Glutamatergic neuron (in vitro differentiated cells): Measurements from ENCODE around the gene SZT2. TPM values are rescaled to one million over a fixed set of nuclear protein-coding genes. Genes with fewer than 3 reads are reported as not detected.

Experiments
- DNase-seq: peaks from one replicate; pipeline ENCODE4 v3.0.0; 2022
- H3K27ac Mint-ChIP-seq: one replicate; pipeline ENCODE4 v1.8.0; 2020; ENCODE audit warnings: mild to moderate bottlenecking, mixed read lengths, inconsistent platforms; ENCODE audit not compliant: unreplicated experiment
- H3K27me3 Mint-ChIP-seq: one replicate; pipeline ENCODE4 v1.8.0; 2020; ENCODE audit warnings: mild to moderate bottlenecking, moderate library complexity, mixed read lengths, inconsistent platforms; ENCODE audit not compliant: unreplicated experiment
- H3K36me3 Mint-ChIP-seq: one replicate; pipeline ENCODE4 v1.8.0; 2020; ENCODE audit warnings: mild to moderate bottlenecking, mixed read lengths, inconsistent platforms; ENCODE audit not compliant: unreplicated experiment
- H3K4me1 Mint-ChIP-seq: one replicate; pipeline ENCODE4 v1.8.0; 2020; ENCODE audit warnings: mild to moderate bottlenecking, low read depth, mixed read lengths, inconsistent platforms; ENCODE audit not compliant: unreplicated experiment
- H3K4me3 Mint-ChIP-seq: one replicate; pipeline ENCODE4 v1.8.0; 2020; ENCODE audit warnings: mild to moderate bottlenecking, mixed read lengths, inconsistent platforms; ENCODE audit not compliant: unreplicated experiment
- H3K9me3 Mint-ChIP-seq: one replicate; pipeline ENCODE4 v1.8.0; 2020; ENCODE audit warnings: mild to moderate bottlenecking, moderate library complexity, mixed read lengths, inconsistent platforms; ENCODE audit not compliant: unreplicated experiment
- total RNA-seq: library from RNA; stranded (reverse); fragmentation: NEBNext Ultra II Directional; extraction: Animal tissue kit (Norgen Biotek cat#: 25700); gene quantifications from one replicate; pipeline ENCODE4 v1.2.1, GENCODE V29; 2021; ENCODE audit not compliant: unreplicated experiment
- TF ChIP-seq, protein P1 (sequence below): fragments of 200-600 bp; sonication (generic); IDR thresholded peaks from one replicate; pipeline ENCODE4 v1.5.0; 2021; ENCODE audit not compliant: partially characterized antibody, unreplicated experiment

SZT2 gene
- total RNA-seq, 1 donor from 2014 or later = 85.3 TPM

DNA sequence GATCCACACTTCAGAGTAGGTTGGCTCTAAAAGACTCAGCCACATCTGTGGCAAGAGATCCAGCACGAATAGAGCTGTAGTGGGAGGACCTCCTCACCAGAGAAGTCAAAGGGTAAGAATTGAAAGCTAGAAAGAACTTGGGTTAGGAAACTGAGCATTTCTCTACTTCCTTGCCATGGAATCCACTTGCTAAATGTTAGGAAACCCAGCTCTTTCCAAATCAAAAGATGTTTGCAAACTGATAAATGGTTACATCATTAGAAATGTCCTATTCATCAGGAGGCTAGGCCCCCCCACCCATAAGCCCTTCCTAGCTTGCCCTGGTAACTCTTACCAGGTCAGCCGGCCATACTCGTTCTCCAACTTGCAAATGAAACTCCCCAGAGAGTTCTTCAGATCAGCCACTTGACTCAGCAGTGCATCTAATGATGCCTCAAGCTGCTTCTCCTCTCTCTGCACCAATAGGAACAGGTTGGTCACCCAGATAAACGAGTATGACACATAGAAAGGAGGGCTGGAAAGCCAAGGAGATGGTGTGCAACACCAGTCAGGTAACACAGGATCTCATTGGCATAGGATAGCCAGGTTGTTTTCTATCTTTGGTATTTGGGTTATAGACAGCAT lies 1.6 kb upstream of the SZT2 start:
- Mint-ChIP-seq H3K4me3 (peak overlapping the region; percentile 100), H3K36me3 (peaks cover 5% of the 10 kb centered on the region), H3K4me1 (peaks cover 11% of the 10 kb centered on the region), H3K9me3 (no peaks in the 10 kb centered on the region), H3K27me3 (peaks cover 3% of the 10 kb centered on the region), H3K27ac (no peak overlapping the region)
- TF ChIP-seq, protein P1, sequence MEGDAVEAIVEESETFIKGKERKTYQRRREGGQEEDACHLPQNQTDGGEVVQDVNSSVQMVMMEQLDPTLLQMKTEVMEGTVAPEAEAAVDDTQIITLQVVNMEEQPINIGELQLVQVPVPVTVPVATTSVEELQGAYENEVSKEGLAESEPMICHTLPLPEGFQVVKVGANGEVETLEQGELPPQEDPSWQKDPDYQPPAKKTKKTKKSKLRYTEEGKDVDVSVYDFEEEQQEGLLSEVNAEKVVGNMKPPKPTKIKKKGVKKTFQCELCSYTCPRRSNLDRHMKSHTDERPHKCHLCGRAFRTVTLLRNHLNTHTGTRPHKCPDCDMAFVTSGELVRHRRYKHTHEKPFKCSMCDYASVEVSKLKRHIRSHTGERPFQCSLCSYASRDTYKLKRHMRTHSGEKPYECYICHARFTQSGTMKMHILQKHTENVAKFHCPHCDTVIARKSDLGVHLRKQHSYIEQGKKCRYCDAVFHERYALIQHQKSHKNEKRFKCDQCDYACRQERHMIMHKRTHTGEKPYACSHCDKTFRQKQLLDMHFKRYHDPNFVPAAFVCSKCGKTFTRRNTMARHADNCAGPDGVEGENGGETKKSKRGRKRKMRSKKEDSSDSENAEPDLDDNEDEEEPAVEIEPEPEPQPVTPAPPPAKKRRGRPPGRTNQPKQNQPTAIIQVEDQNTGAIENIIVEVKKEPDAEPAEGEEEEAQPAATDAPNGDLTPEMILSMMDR = no peak
- no peak for DNase-seq

DNA sequence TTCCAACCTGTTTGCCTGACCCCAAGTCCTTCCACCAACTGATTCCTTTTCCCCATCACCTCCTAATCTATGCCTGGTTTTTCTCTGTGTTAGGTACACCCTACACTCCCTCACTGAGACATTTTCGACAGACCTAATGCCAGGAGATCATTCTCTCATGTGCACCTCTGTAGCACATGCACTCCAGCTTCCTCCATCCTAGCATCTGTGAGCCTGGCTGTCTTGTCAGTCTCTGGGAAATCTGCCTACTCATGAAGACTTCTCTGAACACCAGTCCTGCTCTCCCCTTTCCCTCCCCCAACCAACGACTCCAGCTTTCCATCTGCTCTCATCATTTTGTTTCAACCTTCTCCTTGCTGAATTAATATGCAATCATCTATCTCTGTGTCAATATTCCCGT lies 1.1 kb upstream of the SZT2 start:
- Mint-ChIP-seq H3K4me1 (peaks cover 11% of the 10 kb centered on the region), H3K4me3 (peak overlapping the region; percentile 100), H3K9me3 (no peaks in the 10 kb centered on the region), H3K36me3 (peaks cover 5% of the 10 kb centered on the region), H3K27ac (peak overlapping the region; percentile 24), H3K27me3 (peaks cover 3% of the 10 kb centered on the region)
- DNase-seq = no peak
- TF ChIP-seq, protein P1 = no peak

DNA sequence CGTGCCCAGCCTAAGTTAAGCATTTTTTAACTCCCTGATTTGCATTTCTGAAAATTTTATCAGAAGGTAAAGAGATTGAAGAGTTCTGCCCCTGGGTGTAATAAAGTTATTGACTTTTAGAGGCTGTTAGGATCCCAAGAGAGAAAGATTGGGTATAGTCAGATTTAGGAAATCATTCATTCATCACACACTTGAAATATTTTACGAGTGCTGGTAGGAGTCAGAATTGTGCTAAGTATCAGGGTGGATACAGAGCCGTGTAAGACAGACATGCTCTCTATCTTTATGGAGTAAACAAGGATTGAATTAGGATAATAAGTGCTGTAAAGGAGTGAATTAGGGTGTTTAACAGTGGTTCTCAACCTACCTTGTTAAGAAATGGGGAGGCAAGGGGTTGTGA lies 3.0 kb downstream of the SZT2 start:
- H3K27me3 Mint-ChIP-seq = peaks cover 3% of the 10 kb centered on the region
- H3K36me3 Mint-ChIP-seq = no peaks in the 10 kb centered on the region
- no peak overlapping the region for H3K4me3 Mint-ChIP-seq
- TF ChIP-seq, protein P1 = no peak
- no peak for DNase-seq
- no peak overlapping the region for H3K27ac Mint-ChIP-seq
- H3K9me3 Mint-ChIP-seq = no peaks in the 10 kb centered on the region
- peaks cover 9% of the 10 kb centered on the region for H3K4me1 Mint-ChIP-seq

DNA sequence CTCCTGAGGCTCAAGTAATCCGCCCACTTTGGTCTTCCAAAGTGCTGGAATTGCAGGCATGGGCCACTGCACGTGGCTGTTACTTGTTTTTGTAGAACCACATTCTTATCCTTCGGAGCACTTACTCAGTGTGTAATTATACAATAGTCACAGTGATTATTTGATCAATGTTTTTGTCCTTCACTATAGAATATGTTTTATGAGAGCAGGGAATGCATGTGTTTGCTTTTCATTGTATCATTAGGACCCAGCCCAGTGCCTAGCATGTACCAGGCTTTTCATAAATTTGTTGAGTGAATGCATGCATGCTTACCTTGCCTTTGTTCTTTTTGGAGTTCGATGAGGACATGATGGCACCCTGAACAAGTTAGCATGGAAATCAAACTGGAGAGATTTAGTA lies 5.8 kb downstream of the SZT2 start:
- no peaks in the 10 kb centered on the region for H3K4me1 Mint-ChIP-seq
- no peaks in the 10 kb centered on the region for H3K36me3 Mint-ChIP-seq
- H3K27me3 Mint-ChIP-seq = no peaks in the 10 kb centered on the region
- no peak for DNase-seq
- no peak overlapping the region for H3K4me3 Mint-ChIP-seq
- no peaks in the 10 kb centered on the region for H3K9me3 Mint-ChIP-seq
- TF ChIP-seq, protein P1 = no peak
- no peak overlapping the region for H3K27ac Mint-ChIP-seq

DNA sequence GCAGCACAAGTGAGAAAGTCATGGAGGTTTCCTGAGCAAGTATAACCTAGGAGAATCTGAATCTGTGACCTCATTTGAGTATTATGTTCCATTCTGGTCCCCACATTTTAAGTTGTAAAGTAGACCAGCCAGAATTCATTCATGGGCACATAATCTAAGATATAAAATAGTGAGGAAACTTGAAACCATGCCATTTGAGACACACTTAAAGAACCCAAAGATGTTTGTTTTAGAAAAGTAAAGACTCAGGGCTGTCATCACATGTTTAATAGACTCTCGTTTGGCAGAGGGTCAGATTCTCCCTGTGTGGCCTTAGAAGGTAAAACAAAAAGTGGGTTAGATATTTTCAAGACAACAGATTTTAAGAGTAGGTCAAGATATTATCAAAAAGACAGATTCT lies 6.4 kb downstream of the SZT2 start:
- no peaks in the 10 kb centered on the region for H3K27me3 Mint-ChIP-seq
- no peaks in the 10 kb centered on the region for H3K4me1 Mint-ChIP-seq
- H3K9me3 Mint-ChIP-seq = no peaks in the 10 kb centered on the region
- no peak for DNase-seq
- no peak overlapping the region for H3K27ac Mint-ChIP-seq
- no peak overlapping the region for H3K4me3 Mint-ChIP-seq
- H3K36me3 Mint-ChIP-seq = no peaks in the 10 kb centered on the region
- TF ChIP-seq, protein P1 = no peak
